Measurements from ENCODE around the gene ASCL5. TPM values are rescaled to one million over a fixed set of nuclear protein-coding genes. Genes with fewer than 3 reads are reported as not detected.

ASCL5 gene
- total RNA-seq, 1 donor = not detected

DNA sequence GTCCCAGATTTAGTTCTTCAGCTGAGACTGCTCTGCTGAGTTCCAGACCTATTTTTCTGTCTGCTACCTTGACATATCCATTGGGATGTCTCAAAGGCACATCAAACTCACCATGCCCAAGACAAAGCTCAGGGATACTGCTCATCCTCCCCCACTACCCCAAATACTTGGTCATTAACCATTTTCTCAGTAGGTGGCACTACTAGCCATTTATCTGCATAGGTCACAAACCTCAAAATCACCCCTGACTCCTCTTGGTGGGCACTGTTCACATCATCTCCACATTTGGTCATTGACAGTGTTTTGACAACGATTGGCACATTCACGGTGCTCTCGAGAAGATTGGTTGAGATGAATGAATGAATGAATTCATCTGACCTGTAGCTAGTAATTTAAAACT, 46.8 kb downstream of the ASCL5 start:
- DNase-seq (ENCODE audit: low read depth) = no peak
- TF ChIP-seq, protein P1, sequence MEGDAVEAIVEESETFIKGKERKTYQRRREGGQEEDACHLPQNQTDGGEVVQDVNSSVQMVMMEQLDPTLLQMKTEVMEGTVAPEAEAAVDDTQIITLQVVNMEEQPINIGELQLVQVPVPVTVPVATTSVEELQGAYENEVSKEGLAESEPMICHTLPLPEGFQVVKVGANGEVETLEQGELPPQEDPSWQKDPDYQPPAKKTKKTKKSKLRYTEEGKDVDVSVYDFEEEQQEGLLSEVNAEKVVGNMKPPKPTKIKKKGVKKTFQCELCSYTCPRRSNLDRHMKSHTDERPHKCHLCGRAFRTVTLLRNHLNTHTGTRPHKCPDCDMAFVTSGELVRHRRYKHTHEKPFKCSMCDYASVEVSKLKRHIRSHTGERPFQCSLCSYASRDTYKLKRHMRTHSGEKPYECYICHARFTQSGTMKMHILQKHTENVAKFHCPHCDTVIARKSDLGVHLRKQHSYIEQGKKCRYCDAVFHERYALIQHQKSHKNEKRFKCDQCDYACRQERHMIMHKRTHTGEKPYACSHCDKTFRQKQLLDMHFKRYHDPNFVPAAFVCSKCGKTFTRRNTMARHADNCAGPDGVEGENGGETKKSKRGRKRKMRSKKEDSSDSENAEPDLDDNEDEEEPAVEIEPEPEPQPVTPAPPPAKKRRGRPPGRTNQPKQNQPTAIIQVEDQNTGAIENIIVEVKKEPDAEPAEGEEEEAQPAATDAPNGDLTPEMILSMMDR (IDR thresholded peaks at IDR 0.05; ENCODE audit: insufficient read depth, low read length) = no peak
- no peak overlapping the region for H3K4me3 ChIP-seq (ENCODE audit: low read depth, low read length)

DNA sequence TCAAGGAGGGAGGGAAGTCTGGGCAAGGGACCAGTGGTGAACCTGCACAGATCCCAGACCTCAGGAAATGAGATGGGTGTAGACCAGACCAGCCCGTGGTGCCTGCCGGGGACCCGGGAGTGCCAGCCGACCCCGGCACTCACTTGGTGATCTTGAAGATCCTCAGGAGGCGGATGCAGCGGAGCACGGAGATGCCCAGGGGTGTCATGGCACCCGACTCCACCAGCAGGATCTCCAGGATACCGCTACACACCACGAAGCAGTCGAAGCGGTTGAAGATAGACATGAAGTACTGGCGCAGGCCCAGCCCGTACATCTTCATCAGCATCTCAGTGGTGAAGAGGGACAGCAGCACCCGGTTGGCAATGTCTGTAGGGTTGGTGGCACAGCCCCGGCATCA, 49.2 kb downstream of the ASCL5 start:
- no peak overlapping the region for H3K4me3 ChIP-seq (ENCODE audit: low read depth, low read length)
- TF ChIP-seq, protein P1 (IDR thresholded peaks at IDR 0.05; ENCODE audit: insufficient read depth, low read length) = no peak
- DNase-seq (ENCODE audit: low read depth) = no peak

DNA sequence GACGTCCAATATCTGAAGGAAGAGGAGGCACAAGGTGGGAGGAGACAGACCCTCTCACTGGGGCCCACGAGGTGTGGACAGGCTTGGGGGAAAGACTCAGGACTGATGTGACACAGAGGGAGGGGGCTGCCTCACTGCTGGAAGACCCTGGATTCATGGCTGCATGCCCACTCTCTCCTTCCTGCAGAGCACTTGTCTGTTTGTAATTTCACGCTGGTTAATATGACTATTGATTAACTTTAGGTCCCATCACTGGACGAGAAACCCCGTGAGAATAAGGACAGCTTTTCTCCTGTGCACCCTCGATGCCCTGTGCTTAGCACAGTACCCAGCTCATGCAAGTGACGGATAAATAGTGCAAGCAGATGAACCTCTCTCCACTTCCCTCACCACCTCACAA, 49.9 kb downstream of the ASCL5 start:
- DNase-seq (ENCODE audit: low read depth) = no peak
- TF ChIP-seq, protein P1 (IDR thresholded peaks at IDR 0.05; ENCODE audit: insufficient read depth, low read length) = no peak
- H3K4me3 ChIP-seq (ENCODE audit: low read depth, low read length) = no peak overlapping the region

DNA sequence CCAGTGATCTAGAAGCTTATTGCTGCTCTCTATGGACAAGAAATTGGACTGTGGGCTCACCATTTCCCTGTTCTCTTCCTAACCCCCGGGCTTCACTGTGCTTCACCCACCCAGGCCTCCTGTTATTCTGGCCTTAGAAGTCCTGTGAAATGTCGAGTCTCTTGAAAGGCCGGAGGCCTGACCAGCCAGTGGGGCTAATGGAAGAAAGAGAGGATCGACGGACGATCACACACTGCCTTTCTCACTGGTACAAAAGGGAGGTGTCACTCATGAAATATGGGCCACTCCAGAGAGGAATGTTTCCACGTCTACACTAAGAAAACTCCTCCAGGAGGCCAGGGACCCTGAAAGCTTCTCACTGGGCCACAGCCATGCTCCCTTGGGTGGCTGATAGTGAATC, 50.9 kb downstream of the ASCL5 start:
- TF ChIP-seq, protein P1 (IDR thresholded peaks at IDR 0.05; ENCODE audit: insufficient read depth, low read length) = no peak
- H3K4me3 ChIP-seq (ENCODE audit: low read depth, low read length) = no peak overlapping the region
- no peak for DNase-seq (ENCODE audit: low read depth)

DNA sequence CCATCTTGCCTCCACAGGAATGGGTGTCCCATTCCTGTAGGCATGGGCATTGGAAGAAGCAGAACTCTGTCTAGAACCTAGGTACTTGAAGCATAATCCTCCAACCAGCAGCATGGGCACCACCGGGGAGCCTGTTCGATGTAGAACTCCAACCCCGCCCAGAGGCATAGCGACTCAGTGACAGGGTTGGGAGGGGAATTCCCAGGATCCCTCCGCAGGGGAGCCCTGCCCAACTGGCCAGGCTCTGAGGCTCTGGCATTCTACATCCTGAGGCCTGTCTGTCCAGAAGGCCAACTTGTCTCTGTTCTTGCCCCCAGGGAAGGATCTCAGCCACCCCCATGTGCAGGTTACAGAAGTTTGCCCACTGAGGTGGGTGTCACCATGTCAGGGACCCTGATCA, 53.0 kb downstream of the ASCL5 start:
- no peak for DNase-seq (ENCODE audit: low read depth)
- TF ChIP-seq, protein P1 (IDR thresholded peaks at IDR 0.05; ENCODE audit: insufficient read depth, low read length) = no peak
- H3K4me3 ChIP-seq (ENCODE audit: low read depth, low read length) = no peak overlapping the region

DNA sequence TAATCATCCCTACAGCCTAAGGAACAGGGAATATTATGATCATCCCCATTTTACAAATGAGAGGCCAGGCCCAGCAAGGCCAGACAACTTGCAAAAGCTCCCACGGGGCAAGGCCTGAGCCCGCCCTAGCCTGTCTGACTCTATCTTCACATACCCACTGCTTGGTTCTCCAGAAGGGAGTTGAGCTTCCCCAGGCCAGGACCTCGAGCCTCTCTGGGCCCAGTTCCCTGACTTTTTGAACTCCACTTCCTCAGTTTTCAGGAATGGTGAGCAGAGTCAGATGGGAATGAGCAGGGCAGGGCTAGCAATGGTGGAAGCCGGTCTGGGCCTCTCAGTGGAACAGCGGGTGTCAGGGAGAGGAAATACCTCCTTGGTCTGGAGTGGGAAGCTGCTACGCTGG, 54.1 kb downstream of the ASCL5 start:
- TF ChIP-seq, protein P1 (IDR thresholded peaks at IDR 0.05; ENCODE audit: insufficient read depth, low read length) = no peak
- H3K4me3 ChIP-seq (ENCODE audit: low read depth, low read length) = no peak overlapping the region
- no peak for DNase-seq (ENCODE audit: low read depth)

DNA sequence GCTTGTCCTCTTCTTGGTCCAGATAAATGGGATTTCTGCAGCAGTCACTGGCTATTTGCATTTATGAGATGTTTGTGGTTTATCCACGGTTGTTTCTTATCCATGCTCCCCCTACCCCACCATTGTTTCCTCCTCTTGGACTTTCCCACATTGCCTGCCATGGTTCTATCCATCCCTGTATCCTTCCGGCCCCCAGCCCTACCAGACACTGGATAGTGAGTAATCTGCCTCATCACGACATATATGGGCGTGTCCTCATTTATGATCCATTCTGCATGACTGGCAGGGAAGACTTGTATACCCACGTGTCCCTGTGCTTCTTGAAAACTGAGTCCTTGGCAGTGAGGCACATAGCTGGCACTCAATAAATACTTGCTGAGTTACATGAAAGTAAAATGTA, 54.8 kb downstream of the ASCL5 start:
- DNase-seq (ENCODE audit: low read depth) = no peak
- TF ChIP-seq, protein P1 (IDR thresholded peaks at IDR 0.05; ENCODE audit: insufficient read depth, low read length) = no peak
- H3K4me3 ChIP-seq (ENCODE audit: low read depth, low read length) = no peak overlapping the region

Measured in fibroblast of the aortic adventitia (primary cell).